GM19395 (cell line): ENCODE measurements around the gene EXOC1.

Experiments used
- ATAC-seq: cut with Tn5 transposase; IDR thresholded peaks from one replicate; pipeline ENCODE4 v1.9.1; 2021; ENCODE audit warnings: mild to moderate bottlenecking, moderate library complexity; ENCODE audit not compliant: unreplicated experiment

EXOC1 gene

GRCh38 chr4:55854129-55854528 lies 681 bp downstream of the EXOC1 start:
- ATAC-seq: no peak

- no peak for ATAC-seq
These were observed 4.1 kb downstream of the EXOC1 start for GRCh38 chr4:55857586-55857985.

GRCh38 chr4:55859711-55860110 lies 6.3 kb downstream of the EXOC1 start:
- ATAC-seq: no peak

- ATAC-seq: no peak
These were observed 11.3 kb downstream of the EXOC1 start for GRCh38 chr4:55864577-55865223.

- no peak for ATAC-seq
These were observed 11.9 kb downstream of the EXOC1 start for GRCh38 chr4:55865228-55865806.

GRCh38 chr4:55866290-55866907 lies 13.0 kb downstream of the EXOC1 start:
- peak; percentile 80 for ATAC-seq

GRCh38 chr4:55866973-55867574 lies 13.6 kb downstream of the EXOC1 start:
- peak; percentile 92 for ATAC-seq

GRCh38 chr4:55868581-55869090 lies 15.2 kb downstream of the EXOC1 start:
- ATAC-seq: no peak

GRCh38 chr4:55871299-55871800 lies 17.9 kb downstream of the EXOC1 start:
- no peak for ATAC-seq

GRCh38 chr4:55874831-55875230 lies 21.4 kb downstream of the EXOC1 start:
- ATAC-seq: no peak

- no peak for ATAC-seq
These were observed 22.9 kb downstream of the EXOC1 start for GRCh38 chr4:55876387-55876786.

GRCh38 chr4:55879224-55879623 lies 25.8 kb downstream of the EXOC1 start:
- no peak for ATAC-seq

GRCh38 chr4:55880652-55881280 lies 27.3 kb downstream of the EXOC1 start:
- no peak for ATAC-seq

GRCh38 chr4:55884093-55884850 lies 30.8 kb downstream of the EXOC1 start:
- ATAC-seq: no peak

- ATAC-seq: no peak
These were observed 31.4 kb downstream of the EXOC1 start for GRCh38 chr4:55884851-55885219.

GRCh38 chr4:55887594-55887993 lies 34.1 kb downstream of the EXOC1 start:
- no peak for ATAC-seq

GRCh38 chr4:55892156-55892555 lies 38.7 kb downstream of the EXOC1 start:
- no peak for ATAC-seq

- no peak for ATAC-seq
These were observed 43.2 kb downstream of the EXOC1 start for GRCh38 chr4:55896622-55897021.

GRCh38 chr4:55902677-55903076 lies 49.2 kb downstream of the EXOC1 start:
- ATAC-seq: no peak

GRCh38 chr4:55903577-55903976 lies 50.1 kb downstream of the EXOC1 start:
- no peak for ATAC-seq

GRCh38 chr4:55904576-55904975 lies 51.1 kb downstream of the EXOC1 start:
- ATAC-seq: no peak
